ENCODE results near the gene SLC38A10. TPM values are rescaled to one million over a fixed set of nuclear protein-coding genes. Genes with fewer than 3 reads are reported as not detected.
A peak's percentile ranks its signal among the peaks of the same experiment; 100 is the strongest.

SLC38A10 gene
- total and polyA plus RNA-seq, 2 of the 13 experiments (the other 11 are each of a cell fraction or from before 2014, with no cell fraction given): 23.4 to 55.8 TPM

DNA sequence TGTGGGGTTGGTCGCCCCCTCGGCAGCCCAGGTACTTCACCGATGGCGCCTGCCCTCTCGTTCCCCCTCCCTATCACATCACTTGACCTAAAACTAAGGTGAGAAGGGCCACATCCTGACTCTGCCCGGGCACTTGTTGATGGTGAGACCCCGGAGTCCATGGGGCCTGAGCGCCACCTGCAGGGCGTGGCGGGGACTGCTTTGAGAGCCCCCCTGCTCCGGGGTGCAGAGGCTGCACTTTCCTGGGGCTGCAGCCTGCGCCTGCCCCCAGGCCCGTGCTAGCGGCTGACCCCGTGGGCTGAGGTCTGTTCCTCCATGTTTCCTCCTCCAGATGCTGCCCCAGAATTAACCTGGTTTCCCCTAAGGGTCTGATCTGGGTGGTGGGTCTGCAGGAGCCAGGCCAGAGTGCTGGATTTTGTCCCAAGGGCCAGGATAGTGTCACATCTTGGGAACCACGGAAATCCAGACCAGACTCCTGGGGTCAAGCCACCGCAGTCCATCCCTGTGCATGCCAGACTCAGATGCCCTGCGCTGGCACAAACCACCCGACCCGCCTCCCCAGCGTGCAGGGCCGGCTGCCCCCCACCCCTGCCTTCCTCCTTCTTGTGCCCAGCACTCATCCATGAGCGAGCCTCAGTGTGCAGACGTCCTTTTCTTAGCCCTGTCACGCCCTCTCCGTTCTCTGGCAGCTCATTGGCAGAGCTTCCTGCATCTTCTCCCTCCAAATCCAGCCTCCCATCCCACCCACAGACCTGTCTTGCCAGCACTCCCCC is 53.3 kb downstream of the SLC38A10 start (continued):
- TF ChIP-seq, protein P1, sequence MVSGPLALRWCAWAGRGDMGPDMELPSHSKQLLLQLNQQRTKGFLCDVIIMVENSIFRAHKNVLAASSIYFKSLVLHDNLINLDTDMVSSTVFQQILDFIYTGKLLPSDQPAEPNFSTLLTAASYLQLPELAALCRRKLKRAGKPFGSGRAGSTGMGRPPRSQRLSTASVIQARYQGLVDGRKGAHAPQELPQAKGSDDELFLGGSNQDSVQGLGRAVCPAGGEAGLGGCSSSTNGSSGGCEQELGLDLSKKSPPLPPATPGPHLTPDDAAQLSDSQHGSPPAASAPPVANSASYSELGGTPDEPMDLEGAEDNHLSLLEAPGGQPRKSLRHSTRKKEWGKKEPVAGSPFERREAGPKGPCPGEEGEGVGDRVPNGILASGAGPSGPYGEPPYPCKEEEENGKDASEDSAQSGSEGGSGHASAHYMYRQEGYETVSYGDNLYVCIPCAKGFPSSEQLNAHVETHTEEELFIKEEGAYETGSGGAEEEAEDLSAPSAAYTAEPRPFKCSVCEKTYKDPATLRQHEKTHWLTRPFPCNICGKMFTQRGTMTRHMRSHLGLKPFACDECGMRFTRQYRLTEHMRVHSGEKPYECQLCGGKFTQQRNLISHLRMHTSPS (CRISPR knock-in tag; IDR thresholded peaks at IDR 0.05; ENCODE audit: low read depth): no peak
- TF ChIP-seq, protein P2, sequence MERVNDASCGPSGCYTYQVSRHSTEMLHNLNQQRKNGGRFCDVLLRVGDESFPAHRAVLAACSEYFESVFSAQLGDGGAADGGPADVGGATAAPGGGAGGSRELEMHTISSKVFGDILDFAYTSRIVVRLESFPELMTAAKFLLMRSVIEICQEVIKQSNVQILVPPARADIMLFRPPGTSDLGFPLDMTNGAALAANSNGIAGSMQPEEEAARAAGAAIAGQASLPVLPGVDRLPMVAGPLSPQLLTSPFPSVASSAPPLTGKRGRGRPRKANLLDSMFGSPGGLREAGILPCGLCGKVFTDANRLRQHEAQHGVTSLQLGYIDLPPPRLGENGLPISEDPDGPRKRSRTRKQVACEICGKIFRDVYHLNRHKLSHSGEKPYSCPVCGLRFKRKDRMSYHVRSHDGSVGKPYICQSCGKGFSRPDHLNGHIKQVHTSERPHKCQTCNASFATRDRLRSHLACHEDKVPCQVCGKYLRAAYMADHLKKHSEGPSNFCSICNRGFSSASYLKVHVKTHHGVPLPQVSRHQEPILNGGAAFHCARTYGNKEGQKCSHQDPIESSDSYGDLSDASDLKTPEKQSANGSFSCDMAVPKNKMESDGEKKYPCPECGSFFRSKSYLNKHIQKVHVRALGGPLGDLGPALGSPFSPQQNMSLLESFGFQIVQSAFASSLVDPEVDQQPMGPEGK (CRISPR knock-in tag; IDR thresholded peaks at IDR 0.05): peak; percentile 81
- no peak for TF ChIP-seq ZNF670 (CRISPR knock-in tag; IDR thresholded peaks at IDR 0.05; ENCODE audit: borderline replicate concordance)
- TF ChIP-seq ZBTB33 (CRISPR knock-in tag; IDR thresholded peaks at IDR 0.05): peak; percentile 98
- TF ChIP-seq ZBTB7A (CRISPR knock-in tag; IDR thresholded peaks at IDR 0.05): peak; percentile 83
- peak; percentile 49; the same call in 1 of the 2 replicates for TF ChIP-seq ZNF768 (CRISPR knock-in tag; IDR thresholded peaks at IDR 0.05)
- TF ChIP-seq PHF8 (CRISPR knock-in tag; IDR thresholded peaks at IDR 0.05): 0 out of 2 replicates have a peak, but pooled peaks have one; percentile 30
- TF ChIP-seq ZNF883 (CRISPR knock-in tag; IDR thresholded peaks at IDR 0.05; ENCODE audit: not compliant biosample characterization): peak; percentile 2
- TF ChIP-seq MBD4 (IDR thresholded peaks at IDR 0.05; ENCODE audit: borderline replicate concordance, low read length): no peak
- TF ChIP-seq EZH2 (conservative IDR thresholded peaks at IDR 0.05; ENCODE audit: low read depth, low read length): no peak
- TF ChIP-seq, protein P3, sequence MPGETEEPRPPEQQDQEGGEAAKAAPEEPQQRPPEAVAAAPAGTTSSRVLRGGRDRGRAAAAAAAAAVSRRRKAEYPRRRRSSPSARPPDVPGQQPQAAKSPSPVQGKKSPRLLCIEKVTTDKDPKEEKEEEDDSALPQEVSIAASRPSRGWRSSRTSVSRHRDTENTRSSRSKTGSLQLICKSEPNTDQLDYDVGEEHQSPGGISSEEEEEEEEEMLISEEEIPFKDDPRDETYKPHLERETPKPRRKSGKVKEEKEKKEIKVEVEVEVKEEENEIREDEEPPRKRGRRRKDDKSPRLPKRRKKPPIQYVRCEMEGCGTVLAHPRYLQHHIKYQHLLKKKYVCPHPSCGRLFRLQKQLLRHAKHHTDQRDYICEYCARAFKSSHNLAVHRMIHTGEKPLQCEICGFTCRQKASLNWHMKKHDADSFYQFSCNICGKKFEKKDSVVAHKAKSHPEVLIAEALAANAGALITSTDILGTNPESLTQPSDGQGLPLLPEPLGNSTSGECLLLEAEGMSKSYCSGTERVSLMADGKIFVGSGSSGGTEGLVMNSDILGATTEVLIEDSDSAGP (CRISPR knock-in tag; IDR thresholded peaks at IDR 0.05; ENCODE audit: borderline replicate concordance): peak; percentile 60; the same call in 1 of the 2 replicates
- peak; percentile 60; the same call in 1 of the 2 replicates for TF ChIP-seq GABPB1 (CRISPR knock-in tag; IDR thresholded peaks at IDR 0.05)
- no peak for TF ChIP-seq ZFYVE20 (CRISPR knock-in tag; IDR thresholded peaks at IDR 0.05; ENCODE audit: borderline replicate concordance, low read depth)
- TF ChIP-seq ZNF709 (CRISPR knock-in tag; IDR thresholded peaks at IDR 0.05): 0 out of 2 replicates have a peak, but pooled peaks have one; percentile 50
- peak; percentile 52 for TF ChIP-seq SAP130 (CRISPR knock-in tag; IDR thresholded peaks at IDR 0.05; ENCODE audit: low read depth)
- TF ChIP-seq NR3C1 (CRISPR knock-in tag; IDR thresholded peaks at IDR 0.05): no peak
- TF ChIP-seq MAZ (IDR thresholded peaks at IDR 0.05; ENCODE audit: borderline replicate concordance, low read depth, low read length): peak; percentile 38; the same call in 1 of the 2 replicates
- TF ChIP-seq MAZ (CRISPR knock-in tag; IDR thresholded peaks at IDR 0.05; ENCODE audit: low read depth): no peak; the same call in none of the 2 replicates
- TF ChIP-seq SP2 (CRISPR knock-in tag; IDR thresholded peaks at IDR 0.05): peak; percentile 48; the same call in 1 of the 2 replicates
- TF ChIP-seq HDAC6 (IDR thresholded peaks at IDR 0.05; ENCODE audit: low read depth, low read length): no peak
- TF ChIP-seq ZNF501 (CRISPR knock-in tag; IDR thresholded peaks at IDR 0.05): 0 out of 2 replicates have a peak, but pooled peaks have one; percentile 46

All from HepG2 (cell line).